ENCODE results near the gene LRFN2. TPM values are rescaled to one million over a fixed set of nuclear protein-coding genes. Genes with fewer than 3 reads are reported as not detected.

The LRFN2 gene
- total and polyA plus RNA-seq, 2 experiments from 2014 or later: 0.29 to 2.5 TPM

GRCh38 chr6:40410821-40411220, 176.3 kb downstream of the LRFN2 start (continued):
- TF ChIP-seq, protein P1, sequence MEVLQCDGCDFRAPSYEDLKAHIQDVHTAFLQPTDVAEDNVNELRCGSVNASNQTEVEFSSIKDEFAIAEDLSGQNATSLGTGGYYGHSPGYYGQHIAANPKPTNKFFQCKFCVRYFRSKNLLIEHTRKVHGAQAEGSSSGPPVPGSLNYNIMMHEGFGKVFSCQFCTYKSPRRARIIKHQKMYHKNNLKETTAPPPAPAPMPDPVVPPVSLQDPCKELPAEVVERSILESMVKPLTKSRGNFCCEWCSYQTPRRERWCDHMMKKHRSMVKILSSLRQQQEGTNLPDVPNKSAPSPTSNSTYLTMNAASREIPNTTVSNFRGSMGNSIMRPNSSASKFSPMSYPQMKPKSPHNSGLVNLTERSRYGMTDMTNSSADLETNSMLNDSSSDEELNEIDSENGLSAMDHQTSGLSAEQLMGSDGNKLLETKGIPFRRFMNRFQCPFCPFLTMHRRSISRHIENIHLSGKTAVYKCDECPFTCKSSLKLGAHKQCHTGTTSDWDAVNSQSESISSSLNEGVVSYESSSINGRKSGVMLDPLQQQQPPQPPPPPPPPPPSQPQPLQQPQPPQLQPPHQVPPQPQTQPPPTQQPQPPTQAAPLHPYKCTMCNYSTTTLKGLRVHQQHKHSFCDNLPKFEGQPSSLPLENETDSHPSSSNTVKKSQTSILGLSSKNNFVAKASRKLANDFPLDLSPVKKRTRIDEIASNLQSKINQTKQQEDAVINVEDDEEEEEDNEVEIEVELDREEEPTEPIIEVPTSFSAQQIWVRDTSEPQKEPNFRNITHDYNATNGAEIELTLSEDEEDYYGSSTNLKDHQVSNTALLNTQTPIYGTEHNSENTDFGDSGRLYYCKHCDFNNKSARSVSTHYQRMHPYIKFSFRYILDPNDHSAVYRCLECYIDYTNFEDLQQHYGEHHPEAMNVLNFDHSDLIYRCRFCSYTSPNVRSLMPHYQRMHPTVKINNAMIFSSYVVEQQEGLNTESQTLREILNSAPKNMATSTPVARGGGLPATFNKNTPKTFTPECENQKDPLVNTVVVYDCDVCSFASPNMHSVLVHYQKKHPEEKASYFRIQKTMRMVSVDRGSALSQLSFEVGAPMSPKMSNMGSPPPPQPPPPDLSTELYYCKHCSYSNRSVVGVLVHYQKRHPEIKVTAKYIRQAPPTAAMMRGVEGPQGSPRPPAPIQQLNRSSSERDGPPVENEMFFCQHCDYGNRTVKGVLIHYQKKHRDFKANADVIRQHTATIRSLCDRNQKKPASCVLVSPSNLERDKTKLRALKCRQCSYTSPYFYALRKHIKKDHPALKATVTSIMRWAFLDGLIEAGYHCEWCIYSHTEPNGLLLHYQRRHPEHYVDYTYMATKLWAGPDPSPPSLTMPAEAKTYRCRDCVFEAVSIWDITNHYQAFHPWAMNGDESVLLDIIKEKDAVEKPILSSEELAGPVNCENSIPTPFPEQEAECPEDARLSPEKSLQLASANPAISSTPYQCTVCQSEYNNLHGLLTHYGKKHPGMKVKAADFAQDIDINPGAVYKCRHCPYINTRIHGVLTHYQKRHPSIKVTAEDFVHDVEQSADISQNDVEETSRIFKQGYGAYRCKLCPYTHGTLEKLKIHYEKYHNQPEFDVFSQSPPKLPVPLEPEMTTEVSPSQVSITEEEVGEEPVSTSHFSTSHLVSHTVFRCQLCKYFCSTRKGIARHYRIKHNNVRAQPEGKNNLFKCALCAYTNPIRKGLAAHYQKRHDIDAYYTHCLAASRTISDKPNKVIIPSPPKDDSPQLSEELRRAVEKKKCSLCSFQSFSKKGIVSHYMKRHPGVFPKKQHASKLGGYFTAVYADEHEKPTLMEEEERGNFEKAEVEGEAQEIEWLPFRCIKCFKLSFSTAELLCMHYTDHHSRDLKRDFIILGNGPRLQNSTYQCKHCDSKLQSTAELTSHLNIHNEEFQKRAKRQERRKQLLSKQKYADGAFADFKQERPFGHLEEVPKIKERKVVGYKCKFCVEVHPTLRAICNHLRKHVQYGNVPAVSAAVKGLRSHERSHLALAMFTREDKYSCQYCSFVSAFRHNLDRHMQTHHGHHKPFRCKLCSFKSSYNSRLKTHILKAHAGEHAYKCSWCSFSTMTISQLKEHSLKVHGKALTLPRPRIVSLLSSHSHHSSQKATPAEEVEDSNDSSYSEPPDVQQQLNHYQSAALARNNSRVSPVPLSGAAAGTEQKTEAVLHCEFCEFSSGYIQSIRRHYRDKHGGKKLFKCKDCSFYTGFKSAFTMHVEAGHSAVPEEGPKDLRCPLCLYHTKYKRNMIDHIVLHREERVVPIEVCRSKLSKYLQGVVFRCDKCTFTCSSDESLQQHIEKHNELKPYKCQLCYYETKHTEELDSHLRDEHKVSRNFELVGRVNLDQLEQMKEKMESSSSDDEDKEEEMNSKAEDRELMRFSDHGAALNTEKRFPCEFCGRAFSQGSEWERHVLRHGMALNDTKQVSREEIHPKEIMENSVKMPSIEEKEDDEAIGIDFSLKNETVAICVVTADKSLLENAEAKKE (CRISPR knock-in tag; IDR thresholded peaks at IDR 0.05): no peak
- TF ChIP-seq STAT1 (IDR thresholded peaks at IDR 0.05; ENCODE audit: unreplicated experiment) (no peak), CREB1 (CRISPR knock-in tag; IDR thresholded peaks at IDR 0.05; ENCODE audit: low read depth) (no peak), JUNB (IDR thresholded peaks at IDR 0.05; ENCODE audit: unreplicated experiment) (no peak)
- TF ChIP-seq, protein P2, sequence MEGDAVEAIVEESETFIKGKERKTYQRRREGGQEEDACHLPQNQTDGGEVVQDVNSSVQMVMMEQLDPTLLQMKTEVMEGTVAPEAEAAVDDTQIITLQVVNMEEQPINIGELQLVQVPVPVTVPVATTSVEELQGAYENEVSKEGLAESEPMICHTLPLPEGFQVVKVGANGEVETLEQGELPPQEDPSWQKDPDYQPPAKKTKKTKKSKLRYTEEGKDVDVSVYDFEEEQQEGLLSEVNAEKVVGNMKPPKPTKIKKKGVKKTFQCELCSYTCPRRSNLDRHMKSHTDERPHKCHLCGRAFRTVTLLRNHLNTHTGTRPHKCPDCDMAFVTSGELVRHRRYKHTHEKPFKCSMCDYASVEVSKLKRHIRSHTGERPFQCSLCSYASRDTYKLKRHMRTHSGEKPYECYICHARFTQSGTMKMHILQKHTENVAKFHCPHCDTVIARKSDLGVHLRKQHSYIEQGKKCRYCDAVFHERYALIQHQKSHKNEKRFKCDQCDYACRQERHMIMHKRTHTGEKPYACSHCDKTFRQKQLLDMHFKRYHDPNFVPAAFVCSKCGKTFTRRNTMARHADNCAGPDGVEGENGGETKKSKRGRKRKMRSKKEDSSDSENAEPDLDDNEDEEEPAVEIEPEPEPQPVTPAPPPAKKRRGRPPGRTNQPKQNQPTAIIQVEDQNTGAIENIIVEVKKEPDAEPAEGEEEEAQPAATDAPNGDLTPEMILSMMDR (conservative IDR thresholded peaks at IDR 0.05; ENCODE audit: low read depth in 2 of 2): no peak

DNA sequence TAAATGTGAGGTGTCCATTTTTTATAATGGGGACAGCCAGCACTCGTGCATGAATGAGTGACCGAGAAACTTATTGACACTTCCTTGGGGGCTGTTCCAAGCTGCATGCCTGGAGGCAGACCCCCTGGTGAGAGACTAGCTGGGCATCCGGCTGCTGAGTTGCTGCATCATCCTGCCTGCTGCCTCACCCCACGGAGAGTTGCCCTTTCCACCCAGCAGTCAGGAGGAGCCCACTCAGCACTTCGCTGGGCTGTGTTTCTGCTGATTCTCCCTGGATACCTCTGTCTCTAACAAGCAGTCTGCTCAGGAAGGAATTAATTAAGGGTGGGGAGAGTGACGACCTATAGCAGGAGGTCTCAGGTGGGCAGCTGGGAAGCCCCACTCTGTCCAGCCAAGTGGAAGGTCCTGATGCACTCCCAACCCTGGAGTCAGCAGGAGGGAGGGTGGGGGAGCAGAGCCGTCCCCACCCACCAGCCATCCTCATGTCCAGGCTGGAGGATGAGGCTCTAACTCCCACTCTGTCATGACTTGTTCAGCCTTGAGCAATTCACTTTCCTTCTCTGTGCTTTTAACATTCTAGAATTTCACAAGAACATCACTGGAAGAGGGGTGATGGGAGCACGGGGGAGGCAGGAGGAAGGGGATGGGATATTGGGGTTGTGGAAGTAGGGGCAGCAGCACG, 177.3 kb downstream of the LRFN2 start:
- Mint-ChIP-seq H3K27me3 (ENCODE audit: insufficient read depth, low read depth, poor library complexity) (peaks cover 11% of the 10 kb centered on the region), H3K4me3 (no peak overlapping the region), H3K9me3 (no peaks in the 10 kb centered on the region), H3K36me3 (ENCODE audit: low read depth) (no peaks in the 10 kb centered on the region), H3K27ac (no peak overlapping the region), H3K4me1 (peaks cover 18% of the 10 kb centered on the region)
- Histone ChIP-seq H2AFZ (no peak overlapping the region), H3F3A (replicated peaks; ENCODE audit: low read depth) (no peaks in the 10 kb centered on the region), H3K4me3 (no peak overlapping the region), H3K9me2 (ENCODE audit: insufficient read depth) (no peaks in the 10 kb centered on the region), H3K4me1 (ENCODE audit: insufficient read depth) (peaks cover 12% of the 10 kb centered on the region), H4K20me1 (replicated peaks; ENCODE audit: insufficient read depth) (no peaks in the 10 kb centered on the region), H3K27ac (ENCODE audit: low read depth) (no peak overlapping the region), H3K27me3 (ENCODE audit: insufficient read depth) (no peaks in the 10 kb centered on the region), H3K4me2 (no peak overlapping the region), H3K36me3 (ENCODE audit: insufficient read depth) (no peaks in the 10 kb centered on the region), H3K79me2 (replicated peaks; ENCODE audit: insufficient read depth) (no peaks in the 10 kb centered on the region)
- DNase-seq (ENCODE audit: low spot score): no peak
- ATAC-seq: no peak; the same call in 2 of the 3 replicates
- TF ChIP-seq EZH2 (IDR thresholded peaks at IDR 0.05; ENCODE audit: low read depth, unreplicated experiment) (no peak), STAT1 (IDR thresholded peaks at IDR 0.05; ENCODE audit: unreplicated experiment) (no peak), CREB1 (CRISPR knock-in tag; IDR thresholded peaks at IDR 0.05; ENCODE audit: low read depth) (no peak), ZNF114 (CRISPR knock-in tag; IDR thresholded peaks at IDR 0.05) (no peak), POLR2AphosphoS5 (IDR thresholded peaks at IDR 0.05; ENCODE audit: low read depth) (no peak), ZNF331 (CRISPR knock-in tag; IDR thresholded peaks at IDR 0.05; ENCODE audit: low read depth) (no peak), NANOG (IDR thresholded peaks at IDR 0.05; ENCODE audit: borderline replicate concordance) (no peak), EZH2phosphoT487 (IDR thresholded peaks at IDR 0.05; ENCODE audit: unreplicated experiment) (no peak), JUNB (IDR thresholded peaks at IDR 0.05; ENCODE audit: unreplicated experiment) (no peak)

Measured in GM23338 (cell line).